K562 (cell line): ENCODE measurements around the gene H2BK1. TPM values are rescaled to one million over a fixed set of nuclear protein-coding genes. Genes with fewer than 3 reads are reported as not detected.

Experiments used
- BMI1 ChIP-seq: fragments of 150-350 bp; IDR thresholded peaks from 2 replicates; pipeline ENCODE4 v1.6.1; 2014; ENCODE audit warnings: low read length
- BRD9 ChIP-seq: fragments of 450-650 bp; IDR thresholded peaks from 2 replicates; pipeline ENCODE4 v1.6.1; 2018; ENCODE audit warnings: low read depth; ENCODE audit not compliant: partially characterized antibody
- C11orf30 ChIP-seq: fragments of 450-650 bp; IDR thresholded peaks from 2 replicates; pipeline ENCODE4 v1.6.1; 2016; ENCODE audit warnings: low read depth, mild to moderate bottlenecking
- KLF16 ChIP-seq: IDR thresholded peaks from 2 replicates; pipeline ENCODE4 v1.6.1; 2016; ENCODE audit warnings: antibody characterized with exemption
- TCF3 ChIP-seq: sonication (generic); formaldehyde crosslinking; IDR thresholded peaks from 2 replicates; pipeline ENCODE4 v1.4.0; 2020; ENCODE audit warnings: mild to moderate bottlenecking, missing genetic modification reagents
- ZBTB33 ChIP-seq: sonication (generic); formaldehyde crosslinking; IDR thresholded peaks from 2 replicates; pipeline ENCODE4 v1.8.1; 2023; ENCODE audit warnings: mild to moderate bottlenecking, missing genetic modification reagents
- ZNF696 ChIP-seq: fragments of 250-450 bp; sonication (Bioruptor Pico); conservative IDR thresholded peaks from 2 replicates; pipeline ENCODE4 v1.4.0; 2020; ENCODE audit warnings: mild to moderate bottlenecking, moderate library complexity
- polyA plus RNA-seq, 8 experiments: library from polyadenylated mRNA; depleted of rRNA in 4 of 8; stranded (reverse) in 5 of 8; unstranded in 3 of 8; fragments of >200 nt; fragmentation: Nextera tagmentation in 2 of 8; fragmentation: Illumina TruSeq in 1 of 8; extraction: Ambion mirVana in 2 of 8; extraction: Trizol in 1 of 8; gene quantifications; 2 replicates each; pipeline versions ENCODE4 v1.2.1 to v1.2.3, GENCODE V29; 2011 to 2014; ENCODE audit warnings: inconsistent platforms in 1 of 8, missing spikeins in 1 of 8
- total RNA-seq, 7 experiments: library from RNA; depleted of rRNA in 6 of 7; stranded (reverse); fragments of >200 nt in 6 of 7; fragmentation: Illumina TruSeq in 2 of 7; extraction: Trizol in 2 of 7; gene quantifications; 2 replicates each; pipeline versions ENCODE4 v1.2.1 to v1.2.3, GENCODE V29; 2011 to 2021; ENCODE audit warnings: low replicate concordance in 1 of 7
- TF ChIP-seq, protein P1 (sequence below): sonication (generic); formaldehyde crosslinking; IDR thresholded peaks from 2 replicates; pipeline ENCODE4 v1.8.0; 2022; ENCODE audit warnings: missing genetic modification reagents, mild to moderate bottlenecking, moderate library complexity, borderline replicate concordance
- TF ChIP-seq, protein P2 (sequence below): sonication (generic); formaldehyde crosslinking; IDR thresholded peaks from 2 replicates; pipeline ENCODE4 v1.8.0; 2022; ENCODE audit warnings: missing genetic modification reagents, mild to moderate bottlenecking, borderline replicate concordance

H2BK1 gene
- total and polyA plus RNA-seq, 9 of the 15 experiments (the other 6 are each of a cell fraction or from before 2014, with no cell fraction given): not detected

DNA sequence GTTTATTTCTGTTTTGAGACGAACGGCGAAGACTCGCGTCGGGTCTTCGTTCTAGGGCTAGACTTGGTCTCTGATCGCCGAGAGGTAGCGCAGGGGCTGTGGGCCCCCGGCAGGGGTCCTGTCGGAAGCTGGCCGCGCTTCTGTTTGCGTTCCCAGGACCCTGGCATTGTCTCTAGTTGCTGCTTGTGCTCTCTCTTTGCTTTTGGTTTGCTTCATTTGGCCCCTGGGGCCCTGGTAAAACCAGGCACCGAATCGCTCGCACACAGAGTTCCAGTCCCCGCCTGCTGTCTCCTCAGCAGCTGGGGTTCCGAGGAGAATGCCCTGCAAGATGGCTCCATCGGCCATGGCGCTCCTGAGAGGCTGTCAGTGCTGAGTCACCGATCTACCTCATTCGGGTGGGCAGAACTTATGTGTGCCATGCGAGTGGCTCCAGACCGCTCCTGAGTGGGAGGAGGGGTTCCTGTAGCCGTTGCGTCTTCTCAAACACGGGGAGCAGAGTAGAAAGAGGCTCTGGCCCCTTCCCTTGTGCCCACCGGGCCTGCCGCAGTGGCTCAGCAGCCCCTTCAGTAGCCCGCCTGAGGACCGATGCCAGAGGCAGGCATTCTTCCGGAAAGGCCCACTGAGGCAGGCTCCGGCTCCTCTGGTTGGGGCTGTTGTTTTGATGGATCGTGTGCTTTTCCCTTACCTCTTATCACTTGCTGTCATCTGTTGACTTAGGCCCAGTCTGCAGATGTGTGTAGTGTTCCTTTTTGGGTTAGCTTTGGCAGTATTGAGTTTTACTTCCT, 22.8 kb upstream of the H2BK1 start (continued):
- TF ChIP-seq, protein P1, sequence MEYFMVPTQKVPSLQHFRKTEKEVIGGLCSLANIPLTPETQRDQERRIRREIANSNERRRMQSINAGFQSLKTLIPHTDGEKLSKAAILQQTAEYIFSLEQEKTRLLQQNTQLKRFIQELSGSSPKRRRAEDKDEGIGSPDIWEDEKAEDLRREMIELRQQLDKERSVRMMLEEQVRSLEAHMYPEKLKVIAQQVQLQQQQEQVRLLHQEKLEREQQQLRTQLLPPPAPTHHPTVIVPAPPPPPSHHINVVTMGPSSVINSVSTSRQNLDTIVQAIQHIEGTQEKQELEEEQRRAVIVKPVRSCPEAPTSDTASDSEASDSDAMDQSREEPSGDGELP (CRISPR knock-in tag): peak; percentile 76; the same call in 1 of the 2 replicates
- peak; percentile 86 for TF ChIP-seq C11orf30
- no peak for TF ChIP-seq BRD9
- no peak for TF ChIP-seq ZBTB33
- TF ChIP-seq, protein P2, sequence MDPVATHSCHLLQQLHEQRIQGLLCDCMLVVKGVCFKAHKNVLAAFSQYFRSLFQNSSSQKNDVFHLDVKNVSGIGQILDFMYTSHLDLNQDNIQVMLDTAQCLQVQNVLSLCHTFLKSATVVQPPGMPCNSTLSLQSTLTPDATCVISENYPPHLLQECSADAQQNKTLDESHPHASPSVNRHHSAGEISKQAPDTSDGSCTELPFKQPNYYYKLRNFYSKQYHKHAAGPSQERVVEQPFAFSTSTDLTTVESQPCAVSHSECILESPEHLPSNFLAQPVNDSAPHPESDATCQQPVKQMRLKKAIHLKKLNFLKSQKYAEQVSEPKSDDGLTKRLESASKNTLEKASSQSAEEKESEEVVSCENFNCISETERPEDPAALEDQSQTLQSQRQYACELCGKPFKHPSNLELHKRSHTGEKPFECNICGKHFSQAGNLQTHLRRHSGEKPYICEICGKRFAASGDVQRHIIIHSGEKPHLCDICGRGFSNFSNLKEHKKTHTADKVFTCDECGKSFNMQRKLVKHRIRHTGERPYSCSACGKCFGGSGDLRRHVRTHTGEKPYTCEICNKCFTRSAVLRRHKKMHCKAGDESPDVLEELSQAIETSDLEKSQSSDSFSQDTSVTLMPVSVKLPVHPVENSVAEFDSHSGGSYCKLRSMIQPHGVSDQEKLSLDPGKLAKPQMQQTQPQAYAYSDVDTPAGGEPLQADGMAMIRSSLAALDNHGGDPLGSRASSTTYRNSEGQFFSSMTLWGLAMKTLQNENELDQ: no peak
- TF ChIP-seq TCF3: peak; percentile 56
- no peak for TF ChIP-seq ZNF696 (CRISPR knock-in tag)
- TF ChIP-seq BMI1: no peak
- no peak; the same call in 1 of the 2 replicates for TF ChIP-seq KLF16
